Skin of body (tissue), 2 donors: ENCODE measurements around the gene RBP4. TPM values are rescaled to one million over a fixed set of nuclear protein-coding genes. Genes with fewer than 3 reads are reported as not detected.

Experiments used
- DNase-seq: peaks from one replicate; lab custom pipeline; 2025; lab: John Stamatoyannopoulos, UW
- total RNA-seq: library from RNA; depleted of rRNA; stranded (reverse); fragments of >200 nt; gene quantifications from one replicate; pipeline ENCODE4 v1.2.3, GENCODE V29; 2014

Gene RBP4
- total RNA-seq, 1 donor from 2014 or later: 55.5 TPM

- no peak for DNase-seq
Measured at GRCh38 chr10:93596539-93596938, 4.5 kb downstream of the RBP4 start.

DNA sequence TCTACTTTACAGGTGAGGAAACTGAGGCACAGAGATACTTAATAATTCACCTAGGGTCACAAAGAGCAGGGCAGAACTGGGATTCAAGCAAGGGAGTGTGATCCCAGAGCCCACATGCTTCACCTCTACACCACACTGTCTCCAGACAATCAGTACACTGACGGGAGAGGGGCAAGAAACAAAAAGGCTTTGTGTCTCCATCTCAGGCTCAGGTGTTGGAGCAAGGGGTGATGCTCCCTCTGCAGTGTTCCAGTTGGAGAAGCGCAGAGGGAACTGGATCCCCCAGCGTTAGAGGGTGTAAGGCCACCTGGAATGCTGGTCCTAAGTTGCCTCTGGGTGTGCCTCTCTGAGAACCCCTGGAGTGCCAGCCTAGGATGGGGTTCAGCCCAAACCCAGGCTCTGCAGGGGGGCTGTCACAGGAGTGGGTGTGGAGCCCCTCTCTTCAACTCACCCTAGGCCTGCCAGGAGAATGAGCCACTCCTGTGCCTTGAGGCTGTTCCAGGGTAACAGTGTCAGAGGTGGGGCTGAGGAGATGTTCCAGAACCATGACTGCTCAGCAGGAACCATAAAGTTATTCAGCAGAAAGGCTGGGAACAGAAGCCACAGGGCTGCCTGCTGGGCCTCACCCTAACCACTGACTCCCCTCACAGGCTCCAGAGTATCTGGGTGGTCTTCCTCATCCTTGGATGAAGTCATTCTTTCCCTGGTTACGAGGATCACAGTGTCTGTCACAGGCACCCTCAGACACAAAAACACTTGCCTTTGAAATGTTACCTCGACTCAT, 5.5 kb downstream of the RBP4 start:
- no peak for DNase-seq

- no peak for DNase-seq
Measured at GRCh38 chr10:93594518-93594917, 6.5 kb downstream of the RBP4 start.

DNA sequence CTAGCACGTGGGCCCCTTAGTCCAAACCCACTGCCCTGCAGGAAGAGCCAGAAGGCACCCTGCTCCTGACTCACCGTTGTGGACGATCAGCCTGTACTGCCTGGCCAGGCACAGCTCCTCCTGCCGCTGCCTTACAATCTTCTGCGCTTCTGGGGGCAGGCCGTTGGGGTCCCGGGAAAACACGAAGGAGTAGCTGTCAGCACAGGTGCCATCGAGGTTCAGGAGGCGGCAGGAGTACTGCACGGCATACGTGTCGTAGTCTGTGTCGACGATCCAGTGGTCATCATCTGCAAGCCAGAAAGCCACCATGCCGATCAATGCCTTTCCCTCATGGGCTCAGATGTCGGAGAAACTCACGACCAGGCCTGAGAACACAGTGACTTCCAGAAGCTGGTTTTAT, 7.3 kb downstream of the RBP4 start:
- DNase-seq: no peak

DNA sequence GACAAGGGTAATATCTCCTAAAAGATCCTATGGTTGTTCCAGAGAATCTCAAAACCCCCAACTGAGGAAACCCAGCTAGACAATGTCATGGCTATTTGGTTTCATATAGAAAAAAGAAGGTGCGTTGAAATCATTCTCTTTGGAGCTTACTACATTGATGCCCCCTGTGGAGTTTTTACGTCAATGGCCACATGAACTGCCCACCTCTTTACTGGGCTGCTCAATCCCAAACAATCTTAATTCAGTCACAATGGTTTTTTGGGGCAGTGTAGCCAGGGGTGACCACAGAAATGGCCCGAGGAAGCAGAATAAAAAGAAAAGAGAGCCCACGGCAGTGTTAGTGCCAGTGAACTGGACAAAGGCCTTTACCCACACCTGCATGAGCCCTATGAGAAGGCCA, 7.8 kb downstream of the RBP4 start:
- no peak for DNase-seq

DNA sequence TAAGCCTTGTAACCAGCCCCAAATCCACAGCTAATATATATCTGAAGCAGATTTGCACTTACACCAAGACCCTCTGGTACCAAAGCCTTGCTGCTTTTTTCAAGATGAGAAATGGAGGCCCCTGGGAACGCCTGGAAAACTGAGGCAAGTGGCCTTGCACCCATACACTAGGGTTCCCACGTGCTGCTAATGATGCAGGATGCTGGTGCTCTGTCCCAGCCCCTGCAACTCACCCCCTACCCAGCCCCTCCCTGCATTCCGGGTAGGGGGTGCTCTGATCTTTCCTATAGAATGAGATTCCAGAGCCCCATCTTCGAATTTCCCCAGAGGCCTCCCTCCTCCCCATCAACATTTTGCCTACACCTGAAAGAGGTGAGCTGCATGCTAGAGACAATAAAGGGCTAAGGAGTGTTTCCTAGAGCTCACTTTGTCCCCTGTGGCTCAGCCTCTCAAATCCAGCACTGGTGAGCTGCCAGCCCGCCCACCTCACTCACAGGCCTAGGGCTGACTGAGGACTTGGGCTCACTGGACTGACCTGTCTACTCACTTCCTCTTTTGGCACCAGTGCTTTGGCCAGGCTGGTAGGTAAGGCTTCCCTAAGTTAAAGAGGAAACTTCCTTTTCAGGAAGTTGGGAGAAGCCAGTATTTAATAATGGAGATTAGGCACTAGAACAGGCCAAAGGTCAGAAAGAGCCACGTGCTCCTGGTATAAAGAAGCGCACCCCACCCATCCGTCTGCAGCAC, 9.8 kb downstream of the RBP4 start:
- DNase-seq: no peak

- DNase-seq: no peak
Measured at GRCh38 chr10:93590638-93591037, 10.4 kb downstream of the RBP4 start.

DNA sequence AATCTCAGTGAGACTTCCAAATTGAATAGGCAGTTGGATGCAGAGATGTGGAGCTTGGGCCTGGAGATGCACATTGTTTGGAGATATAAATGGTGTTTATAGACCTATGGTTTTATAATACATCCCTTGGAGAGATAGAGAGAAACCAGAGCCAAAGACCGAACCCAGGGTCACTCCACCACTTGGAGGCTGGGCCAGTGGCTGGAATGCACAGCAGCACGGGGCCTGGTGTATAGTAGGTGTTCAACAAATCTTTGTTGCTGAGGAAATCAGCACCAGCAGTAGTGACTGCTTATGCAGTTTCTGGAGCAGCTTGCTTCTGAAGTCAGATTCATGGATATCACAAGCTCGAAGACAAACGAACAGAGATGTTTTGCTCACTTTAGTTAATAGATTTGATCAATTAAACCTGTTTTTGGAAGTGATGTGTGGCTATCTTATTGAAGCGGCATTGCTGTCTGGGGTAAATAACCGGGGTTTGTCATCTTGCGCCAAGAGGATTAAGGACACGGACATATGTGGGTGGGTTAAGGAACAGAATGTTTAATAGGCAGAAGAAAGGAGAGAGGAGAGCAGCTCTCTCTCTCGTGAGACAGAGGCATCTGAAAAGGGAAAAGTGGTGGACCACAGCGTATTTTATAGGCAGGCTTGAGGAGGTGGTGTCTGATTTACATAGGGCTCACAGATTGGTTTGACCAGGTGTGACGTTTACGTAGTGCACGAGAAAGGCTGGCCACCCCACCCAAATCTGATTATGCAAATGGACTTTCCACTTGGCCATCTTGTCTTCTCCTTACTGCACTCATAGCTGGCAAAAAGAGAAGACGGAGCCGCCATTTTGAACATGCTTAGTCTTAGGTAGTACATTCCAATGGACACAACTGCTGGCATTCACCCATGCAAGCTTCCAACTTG, 11.1 kb downstream of the RBP4 start:
- DNase-seq: no peak

- DNase-seq: no peak
Measured at GRCh38 chr10:93584445-93584844, 16.6 kb downstream of the RBP4 start.

- DNase-seq: no peak
Measured at GRCh38 chr10:93580828-93581227, 20.2 kb downstream of the RBP4 start.

DNA sequence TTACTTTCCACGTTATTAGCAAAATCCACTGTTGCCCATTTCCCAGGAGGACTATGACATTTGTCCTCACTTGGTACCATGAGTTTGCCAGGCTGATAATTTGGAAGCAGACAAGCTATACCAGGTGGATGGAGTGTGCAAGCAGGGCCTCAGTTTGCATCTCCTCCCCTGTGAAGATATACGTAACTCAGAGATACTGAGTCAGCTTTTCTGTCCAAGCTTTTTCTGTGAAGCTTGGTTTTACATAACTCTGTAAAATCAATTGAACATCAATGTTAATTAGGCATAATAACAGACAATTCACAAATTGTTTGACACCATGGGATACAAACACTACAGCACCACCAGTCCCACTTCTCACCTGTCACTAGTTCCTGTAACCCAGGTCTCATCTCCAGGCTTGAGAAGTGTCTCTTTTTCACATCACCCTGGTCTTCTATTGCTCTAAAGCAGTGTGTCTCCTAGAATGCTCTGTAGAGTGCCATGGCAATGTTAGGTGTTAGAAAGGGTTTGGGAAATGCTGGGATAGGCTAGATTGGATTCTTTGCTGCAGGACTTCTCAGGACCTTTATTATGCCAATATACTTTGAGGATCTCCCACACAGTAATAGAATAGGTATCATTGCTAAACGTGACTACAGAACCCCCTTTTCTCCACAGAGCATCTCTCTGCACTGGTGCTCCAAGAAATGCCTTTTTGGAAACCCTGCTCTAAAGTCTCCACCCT, 20.9 kb downstream of the RBP4 start:
- DNase-seq: no peak

DNA sequence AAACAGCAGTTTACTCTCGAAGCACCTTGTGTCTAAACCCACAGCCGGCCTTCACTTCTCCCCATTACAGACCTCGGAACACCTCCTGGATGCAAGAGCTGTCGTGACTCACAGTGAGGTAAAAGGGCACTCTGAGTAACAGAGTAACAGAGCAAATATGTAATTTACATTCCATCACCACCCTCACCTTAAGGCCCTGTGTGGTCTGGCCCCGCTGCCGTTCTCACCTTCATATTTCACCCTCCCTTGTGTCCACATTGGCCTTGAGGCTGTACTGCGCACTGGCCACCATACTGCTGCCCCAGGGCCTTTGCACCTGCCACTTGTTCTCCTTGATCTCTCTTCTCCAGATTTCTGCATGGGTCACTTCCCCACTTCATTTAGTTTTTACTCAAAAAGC, 21.9 kb downstream of the RBP4 start:
- DNase-seq: no peak

DNA sequence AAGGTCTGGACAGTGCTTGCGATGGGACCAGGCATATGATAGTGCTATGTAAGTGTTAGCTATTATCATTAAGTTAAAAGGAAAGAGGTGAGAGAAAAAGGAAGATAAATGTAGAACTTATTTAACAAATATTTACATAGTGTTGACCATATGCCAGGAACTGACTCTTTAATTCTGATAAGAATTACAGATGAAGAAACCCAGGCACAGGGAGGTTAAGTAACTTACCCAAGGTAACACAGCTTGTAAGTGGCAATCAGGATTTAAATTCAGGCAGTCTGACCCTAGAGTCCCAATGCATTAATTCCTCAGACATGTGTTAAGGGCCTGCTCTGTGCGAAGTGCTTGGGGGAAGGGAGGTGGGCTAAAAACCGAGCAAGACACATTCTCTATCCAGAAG, 23.5 kb downstream of the RBP4 start:
- DNase-seq: no peak

DNA sequence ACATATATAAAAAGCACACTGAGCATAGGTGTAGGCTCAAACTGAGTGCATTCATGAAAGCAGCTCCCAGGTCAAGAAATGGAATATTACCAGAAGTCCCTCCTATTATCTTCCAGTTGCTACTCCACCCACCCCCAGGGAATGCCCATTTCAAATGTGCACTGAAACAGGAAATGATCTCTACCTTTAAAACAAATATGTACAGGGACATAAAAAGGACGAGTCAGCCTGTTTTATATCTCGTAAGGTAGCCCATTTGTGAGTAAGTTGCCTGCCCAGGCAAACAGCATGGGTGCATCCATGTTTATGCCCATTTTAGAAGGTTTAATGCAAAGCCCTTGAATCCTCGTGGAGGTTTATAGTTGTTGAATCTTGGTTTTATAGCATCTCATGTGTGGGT, 24.1 kb downstream of the RBP4 start:
- no peak for DNase-seq

DNA sequence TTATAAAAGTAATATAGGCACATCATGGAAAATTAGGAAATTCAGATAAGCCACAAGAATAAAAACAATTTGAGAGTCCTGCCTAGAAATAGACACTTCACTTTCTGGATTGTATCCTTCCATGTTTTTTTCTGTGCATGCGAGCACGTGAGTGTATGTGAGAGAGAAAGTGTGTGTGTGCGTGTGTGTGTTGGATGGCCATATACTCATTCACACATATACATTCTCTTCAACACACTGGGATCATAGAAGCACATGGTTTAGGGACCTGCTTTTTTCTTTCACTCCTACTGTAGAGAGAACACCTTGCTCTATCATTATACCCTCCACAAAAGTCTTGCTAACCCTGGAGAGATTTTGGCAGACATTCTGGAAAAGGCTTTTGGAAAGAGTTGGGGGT, 27.1 kb downstream of the RBP4 start:
- DNase-seq: no peak

DNA sequence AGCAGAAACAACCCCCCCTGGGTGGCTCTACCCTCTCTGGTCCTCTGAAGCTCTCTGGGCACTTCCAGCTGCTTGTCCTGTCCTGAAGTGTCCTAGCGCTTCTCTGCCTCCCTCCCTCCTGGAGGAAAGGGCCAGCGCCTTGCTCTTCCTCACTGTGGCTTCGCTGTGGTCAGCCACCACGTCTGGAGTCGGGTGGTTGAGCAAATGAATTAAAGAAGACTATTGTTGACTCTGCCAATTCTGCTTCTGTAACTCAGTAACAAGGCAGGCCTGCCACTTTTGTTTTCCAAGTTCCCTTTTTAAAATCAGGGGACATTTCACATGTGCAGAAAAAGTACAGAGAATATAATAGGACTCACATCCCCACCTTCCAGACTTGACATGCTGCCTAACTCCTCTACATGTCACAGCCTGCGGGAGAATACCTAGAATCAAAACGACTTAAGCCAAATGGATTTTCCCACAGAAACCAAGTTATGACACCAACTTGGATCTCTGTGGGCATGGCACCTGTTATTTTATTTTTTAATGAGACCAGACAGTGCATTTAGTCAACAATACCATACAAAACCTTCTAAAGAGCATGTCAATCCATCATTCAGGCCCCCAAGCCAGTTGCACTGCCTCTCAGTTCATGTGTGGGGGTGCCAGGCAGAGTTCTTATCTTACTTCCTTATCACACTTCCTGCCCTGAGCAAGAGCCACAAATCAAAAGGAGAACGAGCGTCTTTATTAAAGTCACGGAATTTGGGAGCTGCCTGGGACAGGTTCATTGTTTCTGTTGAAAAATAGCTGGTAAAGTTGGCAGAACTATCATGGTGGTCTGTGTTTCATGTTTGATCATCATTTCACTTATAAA, 27.8 kb downstream of the RBP4 start:
- no peak for DNase-seq

GRCh38 chr10:93572606-93573005, 28.4 kb downstream of the RBP4 start:
- DNase-seq: no peak

DNA sequence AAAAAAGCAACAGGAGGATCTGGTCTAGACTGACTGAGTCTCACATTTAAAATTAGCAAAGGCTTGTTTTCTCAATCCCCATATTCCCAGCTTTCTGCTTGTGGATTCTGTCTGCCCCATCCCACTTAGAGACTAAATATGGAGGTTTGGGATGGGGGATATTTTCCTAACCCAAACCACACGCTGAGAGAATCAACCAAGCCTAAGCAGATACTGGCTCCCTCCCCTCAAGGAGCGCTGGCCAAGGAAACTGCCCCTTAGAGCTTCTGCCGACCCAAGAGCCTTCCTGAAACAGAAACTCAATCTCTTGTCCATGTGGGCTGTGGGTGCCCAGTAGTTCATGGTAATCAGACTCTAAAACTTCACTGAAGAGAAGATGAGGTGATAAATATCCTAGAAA, 30.7 kb downstream of the RBP4 start:
- DNase-seq: no peak

DNA sequence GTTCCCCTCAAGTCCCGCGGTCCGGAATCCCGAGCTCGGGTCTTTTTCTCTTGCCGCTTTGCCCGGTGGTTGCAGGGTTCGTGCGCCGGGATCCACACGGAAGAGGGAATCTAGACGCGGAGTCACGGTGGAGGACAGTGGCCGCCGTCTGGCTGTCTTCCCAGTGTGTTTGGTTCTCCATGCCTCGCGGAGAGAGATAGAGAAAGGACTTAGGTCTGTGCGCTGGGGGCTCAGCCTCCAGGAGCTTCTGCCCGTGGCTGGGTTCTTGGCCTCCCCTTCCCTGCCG, 33.0 kb downstream of the RBP4 start:
- no peak for DNase-seq

- DNase-seq: no peak
Measured at GRCh38 chr10:93567277-93568104, 33.5 kb downstream of the RBP4 start.
